Kidney epithelial cell (primary cell): ENCODE measurements around the gene USP6NL. TPM values are rescaled to one million over a fixed set of nuclear protein-coding genes. Genes with fewer than 3 reads are reported as not detected.

Source experiments
- DNase-seq: peaks from one replicate; pipeline ENCODE4 v3.0.0-alpha.2; 2010; ENCODE audit warnings: low read depth
- H3K27me3 ChIP-seq: 2 replicates; pipeline ENCODE4 v1.6.0; 2011; ENCODE audit warnings: low read length; ENCODE audit not compliant: control insufficient read depth, insufficient read depth
- H3K36me3 ChIP-seq: 2 replicates; pipeline ENCODE4 v1.5.1; 2011; ENCODE audit warnings: low read length; ENCODE audit not compliant: control insufficient read depth, insufficient read depth
- H3K4me3 ChIP-seq: 2 replicates; pipeline ENCODE4 v1.5.1; 2011; ENCODE audit warnings: low read depth, mild to moderate bottlenecking, control low read depth, low read length
- CTCF ChIP-seq: IDR thresholded peaks from 2 replicates; pipeline ENCODE4 v1.5.1; 2011; ENCODE audit warnings: mild to moderate bottlenecking, moderate library complexity, low read length, control low read depth, inconsistent platforms; ENCODE audit not compliant: insufficient read depth, poor library complexity, severe bottlenecking
- total RNA-seq: library from RNA; depleted of rRNA; stranded (reverse); fragments of >200 nt; gene quantifications from 2 replicates; pipeline ENCODE4 v1.2.3, GENCODE V29; 2015

Gene USP6NL
- total RNA-seq, 1 donor from 2014 or later: 21.2 TPM

GRCh38 chr10:11594589-11595394 is 16.7 kb downstream of the USP6NL start:
- H3K4me3 ChIP-seq: no peak overlapping the region
- no peaks in the 10 kb centered on the region for H3K27me3 ChIP-seq
- no peak for TF ChIP-seq CTCF
- no peak for DNase-seq
- H3K36me3 ChIP-seq: no peaks in the 10 kb centered on the region

GRCh38 chr10:11593612-11594011 is 17.8 kb downstream of the USP6NL start:
- no peak for TF ChIP-seq CTCF
- H3K4me3 ChIP-seq: no peak overlapping the region
- DNase-seq: no peak
- H3K27me3 ChIP-seq: no peaks in the 10 kb centered on the region
- no peaks in the 10 kb centered on the region for H3K36me3 ChIP-seq

GRCh38 chr10:11589738-11590137 is 21.7 kb downstream of the USP6NL start:
- no peak for DNase-seq
- TF ChIP-seq CTCF: no peak
- Histone ChIP-seq H3K36me3 (no peaks in the 10 kb centered on the region), H3K4me3 (no peak overlapping the region), H3K27me3 (no peaks in the 10 kb centered on the region)

- no peak for TF ChIP-seq CTCF
- Histone ChIP-seq H3K36me3 (no peaks in the 10 kb centered on the region), H3K4me3 (no peak overlapping the region), H3K27me3 (no peaks in the 10 kb centered on the region)
- DNase-seq: no peak
These were observed 22.4 kb downstream of the USP6NL start for GRCh38 chr10:11588873-11589574.

- Histone ChIP-seq H3K27me3 (no peaks in the 10 kb centered on the region), H3K4me3 (no peak overlapping the region), H3K36me3 (no peaks in the 10 kb centered on the region)
- DNase-seq: no peak
- no peak for TF ChIP-seq CTCF
These were observed 23.7 kb downstream of the USP6NL start for GRCh38 chr10:11587722-11588259.
